Kidney (tissue), 14 donors: ENCODE data around the gene REG3G. TPM values are rescaled to one million over a fixed set of nuclear protein-coding genes. Genes with fewer than 3 reads are reported as not detected.
A peak's percentile ranks its signal among the peaks of the same experiment; 100 is the strongest.

Experiments
- DNase-seq, 5 donors: peaks; one replicate each; pipeline ENCODE4 v3.0.0-alpha.2; 2013 to 2020
- FAIRE-seq: peaks from 2 replicates; lab custom pipeline; 2012; peaks lifted over from hg19 to GRCh38; lab: Jason Lieb, UNC
- H3K27ac ChIP-seq, 2 donors: one replicate each; pipeline ENCODE4 v1.7.0; 2013; ENCODE audit warnings: low read depth in 2 of 2, low read length in 2 of 2, inconsistent platforms in 1 of 2
- H3K27me3 ChIP-seq: one replicate; pipeline ENCODE4 v1.7.1; 2013; ENCODE audit warnings: low read length, inconsistent platforms; ENCODE audit not compliant: control insufficient read depth, insufficient read depth
- H3K36me3 ChIP-seq, 3 donors: one replicate each; pipeline versions ENCODE4 v1.7.0 to v1.7.1; 2013; ENCODE audit warnings: low read length in 3 of 3, control low read depth in 1 of 3, inconsistent platforms in 1 of 3; ENCODE audit not compliant: insufficient read depth in 3 of 3, control insufficient read depth in 2 of 3
- H3K4me1 ChIP-seq, 3 donors: one replicate each; pipeline versions ENCODE4 v1.7.0 to v1.7.1; 2013; ENCODE audit warnings: low read length in 3 of 3, inconsistent platforms in 1 of 3, low read depth in 1 of 3; ENCODE audit not compliant: control insufficient read depth in 2 of 3, insufficient read depth in 2 of 3
- H3K4me3 ChIP-seq, 3 donors: one replicate each; pipeline versions ENCODE4 v1.7.0 to v1.8.1; 2013; ENCODE audit warnings: low read length in 3 of 3, control low read depth in 1 of 3, inconsistent platforms in 1 of 3
- H3K9ac ChIP-seq, 3 donors: one replicate each; pipeline versions ENCODE4 v1.7.0 to v1.7.1; 2013; ENCODE audit warnings: low read length in 3 of 3, control low read depth in 1 of 3, inconsistent platforms in 1 of 3
- H3K9me3 ChIP-seq, 3 donors: one replicate each; pipeline versions ENCODE4 v1.7.0 to v1.7.1; 2013; ENCODE audit warnings: low read length in 3 of 3, control low read depth in 1 of 3, inconsistent platforms in 1 of 3; ENCODE audit not compliant: control insufficient read depth in 2 of 3, insufficient read depth in 1 of 3
- CTCF ChIP-seq: IDR thresholded peaks from 3 replicates; pipeline ENCODE4 v1.5.1; 2012; ENCODE audit warnings: mild to moderate bottlenecking, moderate library complexity, borderline replicate concordance; ENCODE audit not compliant: insufficient read depth; ENCODE audit errors: extremely low read depth
- intact Hi-C: fragments of 100-400 bp; cut with DNase I; formaldehyde crosslinking; loops from one replicate; pipeline ENCODE4 v1.11.1; 2022
- polyA plus RNA-seq: library from polyadenylated mRNA; stranded (reverse); fragments of 350-450 nt; fragmentation: Illumina TruSeq; extraction: RNeasy Lipid Tissue Mini Kit (QIAGEN cat#74804); gene quantifications from one replicate; pipeline ENCODE4 v1.2.3, GENCODE V29; 2014; ENCODE audit warnings: low read depth, low replicate concordance; ENCODE audit not compliant: insufficient read depth
- total RNA-seq: library from RNA; stranded (reverse); fragmentation: NEBNext Ultra II Directional; extraction: Animal tissue kit (Norgen Biotek cat#: 25700); gene quantifications from one replicate; pipeline ENCODE4 v1.2.1, GENCODE V29; 2021
- donor health status: control.
- donor health status: control.
- donor health status: control.
- donor health status: control.
- donor health status: control.
- donor health status: DM: yes; HTN: yes; CAD: no.
- donor health status: Normal renal cell carcinoma (clear cell type).

Gene REG3G
- total and polyA plus RNA-seq, 2 donors from 2014 or later = 8.8 to 19.4 TPM

- TF ChIP-seq CTCF = peak; percentile 79
- no peak overlapping the region for H3K9ac ChIP-seq
- H3K36me3 ChIP-seq = no peaks in the 10 kb centered on the region
- no peaks in the 10 kb centered on the region for H3K27me3 ChIP-seq
- no peak overlapping the region for H3K27ac ChIP-seq
- no peaks in the 10 kb centered on the region for H3K4me1 ChIP-seq
- no peak overlapping the region for H3K4me3 ChIP-seq
- DNase-seq (peak in 4 of 5 donors; percentile 82 to 89 (median 82)), FAIRE-seq (peak; percentile 13)
- H3K9me3 ChIP-seq = no peaks in the 10 kb centered on the region
- intact Hi-C loops = no loop called here
Observed at GRCh38 chr2:78979380-78980151, 45.9 kb upstream of the REG3G start.

- Histone ChIP-seq H3K9ac (no peak overlapping the region), H3K9me3 (no peaks in the 10 kb centered on the region), H3K4me1 (no peaks in the 10 kb centered on the region), H3K27ac (no peak overlapping the region), H3K36me3 (no peaks in the 10 kb centered on the region), H3K4me3 (no peak overlapping the region), H3K27me3 (no peaks in the 10 kb centered on the region)
- DNase-seq = no peak
- TF ChIP-seq CTCF = no peak
- intact Hi-C loops = no loop called here
- FAIRE-seq = no peak
Observed at GRCh38 chr2:78980152-78980465, 45.4 kb upstream of the REG3G start.

- intact Hi-C loops = no loop called here
- Histone ChIP-seq H3K27ac (no peak overlapping the region), H3K9ac (no peak overlapping the region), H3K9me3 (no peaks in the 10 kb centered on the region), H3K4me3 (no peak overlapping the region), H3K4me1 (no peaks in the 10 kb centered on the region), H3K27me3 (no peaks in the 10 kb centered on the region), H3K36me3 (no peaks in the 10 kb centered on the region)
- DNase-seq (no peak), FAIRE-seq (no peak)
- no peak for TF ChIP-seq CTCF
Observed at GRCh38 chr2:78980871-78981270, 44.6 kb upstream of the REG3G start.
